HG03060 (cell line): ENCODE measurements around the gene ARID1B.

Source experiments
- ATAC-seq: cut with Tn5 transposase; IDR thresholded peaks from one replicate; pipeline ENCODE4 v1.9.1; 2021; ENCODE audit warnings: low read depth, moderate number of reproducible peaks; ENCODE audit not compliant: unreplicated experiment

ARID1B gene

GRCh38 chr6:157228426-157229131 is 451.4 kb downstream of the ARID1B start:
- ATAC-seq: no peak

GRCh38 chr6:157229132-157229618 is 452.0 kb downstream of the ARID1B start:
- ATAC-seq: no peak

GRCh38 chr6:157229713-157230112 is 452.5 kb downstream of the ARID1B start:
- ATAC-seq: no peak

GRCh38 chr6:157230910-157231309 is 453.7 kb downstream of the ARID1B start:
- no peak for ATAC-seq

GRCh38 chr6:157232161-157232895 is 455.1 kb downstream of the ARID1B start:
- no peak for ATAC-seq

- no peak for ATAC-seq
These were observed 456.0 kb downstream of the ARID1B start for GRCh38 chr6:157233156-157233555.

GRCh38 chr6:157233686-157234085 is 456.5 kb downstream of the ARID1B start:
- ATAC-seq: no peak

- no peak for ATAC-seq
These were observed 458.4 kb downstream of the ARID1B start for GRCh38 chr6:157235600-157236039.

- no peak for ATAC-seq
These were observed 459.0 kb downstream of the ARID1B start for GRCh38 chr6:157236040-157236725.

GRCh38 chr6:157238346-157238745 is 461.2 kb downstream of the ARID1B start:
- ATAC-seq: no peak

GRCh38 chr6:157239148-157239547 is 462.0 kb downstream of the ARID1B start:
- no peak for ATAC-seq

GRCh38 chr6:157239671-157240058 is 462.5 kb downstream of the ARID1B start:
- no peak for ATAC-seq

- ATAC-seq: no peak
These were observed 463.1 kb downstream of the ARID1B start for GRCh38 chr6:157240059-157240959.

- no peak for ATAC-seq
These were observed 463.8 kb downstream of the ARID1B start for GRCh38 chr6:157240960-157241311.

GRCh38 chr6:157242791-157243190 is 465.6 kb downstream of the ARID1B start:
- no peak for ATAC-seq

- no peak for ATAC-seq
These were observed 467.0 kb downstream of the ARID1B start for GRCh38 chr6:157244175-157244574.

- no peak for ATAC-seq
These were observed 467.6 kb downstream of the ARID1B start for GRCh38 chr6:157244780-157245179.

- ATAC-seq: no peak
These were observed 468.3 kb downstream of the ARID1B start for GRCh38 chr6:157245436-157245835.

GRCh38 chr6:157246048-157246630 is 469.0 kb downstream of the ARID1B start:
- no peak for ATAC-seq
